ENCODE results near the gene NHERF2.

DNA sequence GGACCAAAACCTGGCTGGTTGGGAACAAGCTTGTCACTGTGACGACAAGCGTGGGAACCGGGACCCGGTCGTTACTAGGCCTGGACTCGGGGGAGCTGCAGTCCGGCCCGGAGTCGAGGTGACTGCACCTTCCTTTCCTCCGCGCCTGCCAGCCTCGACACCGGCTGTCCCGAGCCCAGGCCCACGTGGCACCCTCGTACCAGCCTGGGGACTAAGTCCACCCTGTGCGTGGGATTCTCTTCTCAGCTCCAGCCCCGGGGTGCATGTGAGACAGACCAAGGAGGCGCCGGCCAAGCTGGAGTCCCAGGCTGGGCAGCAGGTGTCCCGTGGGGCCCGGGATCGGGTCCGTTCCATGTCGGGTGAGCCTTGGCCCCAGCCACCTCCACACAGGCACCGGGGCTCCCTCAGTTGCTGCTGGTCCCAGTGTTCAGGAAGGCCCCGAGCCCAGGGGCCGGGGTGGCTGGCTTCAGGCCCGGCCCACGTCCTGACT is 52.7 kb downstream of the NHERF2 start:
- TF ChIP-seq EP300 (IDR thresholded peaks at IDR 0.05) (no peak), POLR2A (IDR thresholded peaks at IDR 0.05) (no peak)
- TF ChIP-seq, protein P1, sequence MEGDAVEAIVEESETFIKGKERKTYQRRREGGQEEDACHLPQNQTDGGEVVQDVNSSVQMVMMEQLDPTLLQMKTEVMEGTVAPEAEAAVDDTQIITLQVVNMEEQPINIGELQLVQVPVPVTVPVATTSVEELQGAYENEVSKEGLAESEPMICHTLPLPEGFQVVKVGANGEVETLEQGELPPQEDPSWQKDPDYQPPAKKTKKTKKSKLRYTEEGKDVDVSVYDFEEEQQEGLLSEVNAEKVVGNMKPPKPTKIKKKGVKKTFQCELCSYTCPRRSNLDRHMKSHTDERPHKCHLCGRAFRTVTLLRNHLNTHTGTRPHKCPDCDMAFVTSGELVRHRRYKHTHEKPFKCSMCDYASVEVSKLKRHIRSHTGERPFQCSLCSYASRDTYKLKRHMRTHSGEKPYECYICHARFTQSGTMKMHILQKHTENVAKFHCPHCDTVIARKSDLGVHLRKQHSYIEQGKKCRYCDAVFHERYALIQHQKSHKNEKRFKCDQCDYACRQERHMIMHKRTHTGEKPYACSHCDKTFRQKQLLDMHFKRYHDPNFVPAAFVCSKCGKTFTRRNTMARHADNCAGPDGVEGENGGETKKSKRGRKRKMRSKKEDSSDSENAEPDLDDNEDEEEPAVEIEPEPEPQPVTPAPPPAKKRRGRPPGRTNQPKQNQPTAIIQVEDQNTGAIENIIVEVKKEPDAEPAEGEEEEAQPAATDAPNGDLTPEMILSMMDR (IDR thresholded peaks at IDR 0.05), result no peak
